ENCODE results near the gene ECHS1. TPM values are rescaled to one million over a fixed set of nuclear protein-coding genes. Genes with fewer than 3 reads are reported as not detected.

Gene ECHS1
- total RNA-seq, 6 experiments from 2014 or later = 293 to 780 (median 436) TPM

GRCh38 chr10:133314911-133315310, 58.2 kb downstream of the ECHS1 start:
- WGBS (ENCODE audit: insufficient coverage, low coverage, low lambda C conversion rate, missing lambda C conversion rate) = 91% methylated on average over 10 of the region's 12 CpGs
- H3K9me3 ChIP-seq = no peaks in the 10 kb centered on the region
- peak in 1 of 3 donors; percentile 13 for DNase-seq
- no peak overlapping the region for H3K27ac ChIP-seq
- peaks cover 0 to 16% (median 6%) of the 10 kb centered on the region in 4 donors for H3K36me3 ChIP-seq
- TF ChIP-seq POLR2A (IDR thresholded peaks at IDR 0.05) (no peak), CTCF (IDR thresholded peaks at IDR 0.05) (no peak)
- peaks cover 0 to 10% (median 3%) of the 10 kb centered on the region in 4 donors for H3K4me1 ChIP-seq
- intact Hi-C loops (cut with DNase I) = no loop called here
- H3K4me3 ChIP-seq = no peak overlapping the region
- H3K27me3 ChIP-seq = no peaks in the 10 kb centered on the region
- ATAC-seq = no peak

GRCh38 chr10:133313192-133313591, 60.0 kb downstream of the ECHS1 start:
- DNase-seq (peak in 1 of 3 donors; percentile 10), ATAC-seq (no peak)
- H3K4me1 ChIP-seq = peaks cover 0 to 13% (median 4%) of the 10 kb centered on the region in 4 donors
- intact Hi-C loops (cut with DNase I) = no loop called here
- no peaks in the 10 kb centered on the region for H3K27me3 ChIP-seq
- no peak overlapping the region for H3K27ac ChIP-seq
- H3K4me3 ChIP-seq = no peak overlapping the region
- WGBS (ENCODE audit: insufficient coverage, low coverage, low lambda C conversion rate, missing lambda C conversion rate) = 62% methylated on average over 4 of the region's 4 CpGs
- H3K36me3 ChIP-seq = peaks cover 0 to 16% (median 6%) of the 10 kb centered on the region in 4 donors
- no peaks in the 10 kb centered on the region for H3K9me3 ChIP-seq
- TF ChIP-seq POLR2A (IDR thresholded peaks at IDR 0.05) (no peak), CTCF (IDR thresholded peaks at IDR 0.05) (no peak)

GRCh38 chr10:133312769-133313145, 60.4 kb downstream of the ECHS1 start:
- H3K27ac ChIP-seq = no peak overlapping the region
- H3K4me3 ChIP-seq = no peak overlapping the region
- no peaks in the 10 kb centered on the region for H3K9me3 ChIP-seq
- ATAC-seq (no peak), DNase-seq (peak in 2 of 3 donors; percentile 10 to 20)
- TF ChIP-seq CTCF (IDR thresholded peaks at IDR 0.05) (no peak), POLR2A (IDR thresholded peaks at IDR 0.05) (no peak)
- intact Hi-C loops (cut with DNase I) = no loop called here
- 90% methylated on average over 8 of the region's 9 CpGs for WGBS (ENCODE audit: insufficient coverage, low coverage, low lambda C conversion rate, missing lambda C conversion rate)
- H3K4me1 ChIP-seq = peaks cover 0 to 13% (median 4%) of the 10 kb centered on the region in 4 donors
- no peaks in the 10 kb centered on the region for H3K27me3 ChIP-seq
- peaks cover 0 to 16% (median 6%) of the 10 kb centered on the region in 4 donors for H3K36me3 ChIP-seq

Small RNA genes lying within 50 kb of the gene (microRNA-seq; reads per million reads assigned to microRNA genes)
- 6.1 to 7.1 reads per million in 2 donors for gene MIR3944

Small RNA genes lying within 50 kb of the gene (small RNA-seq; reads per million reads assigned to genes)
- gene AL360181.4 (0 reads per million in 2 experiments), gene BANF1P2 (0 reads per million in 2 experiments), gene MIR3944 (0 to 0.10 reads per million in 2 experiments)

Other genes starting within 250 kb of the ECHS1 start
- 10 to 100 TPM in 2 of 6 experiments, 1 to 10 TPM in 3, under 1 TPM in 1; 0.54 to 11.6 (median 8.2) TPM for gene KNDC1, start 213.1 kb downstream of the ECHS1 start, total RNA-seq
- gene UTF1, start 143.1 kb downstream of the ECHS1 start, total RNA-seq = not detected
- gene VENTX, start 135.5 kb downstream of the ECHS1 start, total RNA-seq = under 1 TPM; 0.09 to 0.38 (median 0.19) TPM
- 1 to 10 TPM; 2.6 to 8.8 (median 5.2) TPM for gene ADAM8, start 96.5 kb downstream of the ECHS1 start, total RNA-seq
- gene TUBGCP2, start 64.5 kb downstream of the ECHS1 start, total RNA-seq = 10 to 100 TPM; 19.6 to 30.0 (median 25.6) TPM
- 10 to 100 TPM; 17.4 to 30.2 (median 25.9) TPM for gene ZNF511, start 64.4 kb downstream of the ECHS1 start, total RNA-seq
- not detected for gene CALY, start 36.5 kb downstream of the ECHS1 start, total RNA-seq
- gene PRAP1, start 26.0 kb downstream of the ECHS1 start, total RNA-seq = 100 to 1,000 TPM; 177 to 522 (median 298) TPM
- gene FUOM, start 15.3 kb downstream of the ECHS1 start, total RNA-seq = 100 to 1,000 TPM in 4 of 6 experiments, 10 to 100 TPM in 2; 76.1 to 158 (median 124) TPM
- 10 to 100 TPM in 4 of 6 experiments, 1 to 10 TPM in 2; 9.4 to 15.9 (median 11.9) TPM for gene PAOX, start 5.9 kb upstream of the ECHS1 start, total RNA-seq
- gene MTG1, start 20.8 kb upstream of the ECHS1 start, total RNA-seq = 10 to 100 TPM; 25.1 to 45.7 (median 34.5) TPM
- gene SPRN, start 51.3 kb upstream of the ECHS1 start, total RNA-seq = 10 to 100 TPM in 2 of 6 experiments, under 1 TPM in 3, not detected in 1; 0.07 to 15.1 (median 0.11) TPM
- gene SCART1, start 80.6 kb upstream of the ECHS1 start, total RNA-seq = 1 to 10 TPM in 2 of 6 experiments, under 1 TPM in 4; 0.18 to 1.6 (median 0.33) TPM
- 1,000 to 10,000 TPM; 1,651 to 5,193 (median 3,912) TPM for gene CYP2E1, start 154.0 kb upstream of the ECHS1 start, total RNA-seq
- 1 to 10 TPM in 4 of 6 experiments, under 1 TPM in 1, not detected in 1; 0.37 to 4.1 (median 2.2) TPM for gene SYCE1, start 192.2 kb upstream of the ECHS1 start, total RNA-seq

Measured in right lobe of liver (tissue), 6 donors.